ENCODE measurements around the gene MIPEP.

MIPEP gene

GRCh38 chr13:23849670-23850069 lies 39.5 kb downstream of the MIPEP start:
- no peak for DNase-seq

- DNase-seq = no peak
These were observed 40.5 kb downstream of the MIPEP start for GRCh38 chr13:23848646-23849141.

GRCh38 chr13:23848019-23848418 lies 41.2 kb downstream of the MIPEP start:
- no peak for DNase-seq

- DNase-seq = no peak
These were observed 41.7 kb downstream of the MIPEP start for GRCh38 chr13:23847497-23847896.

GRCh38 chr13:23845105-23845725 lies 44.0 kb downstream of the MIPEP start:
- no peak for DNase-seq

- DNase-seq = no peak
These were observed 45.1 kb downstream of the MIPEP start for GRCh38 chr13:23844132-23844531.

- no peak for DNase-seq
These were observed 45.8 kb downstream of the MIPEP start for GRCh38 chr13:23843436-23843835.

GRCh38 chr13:23842406-23842805 lies 46.8 kb downstream of the MIPEP start:
- no peak for DNase-seq

- no peak for DNase-seq
These were observed 55.2 kb downstream of the MIPEP start for GRCh38 chr13:23833733-23834611.

- DNase-seq = no peak
These were observed 60.3 kb downstream of the MIPEP start for GRCh38 chr13:23828866-23829265.

- no peak for DNase-seq
These were observed 61.1 kb downstream of the MIPEP start for GRCh38 chr13:23828086-23828485.

GRCh38 chr13:23825179-23825578 lies 64.0 kb downstream of the MIPEP start:
- no peak for DNase-seq

- DNase-seq = no peak
These were observed 64.8 kb downstream of the MIPEP start for GRCh38 chr13:23824371-23824770.

- DNase-seq = no peak
These were observed 66.9 kb downstream of the MIPEP start for GRCh38 chr13:23822252-23822824.

- DNase-seq = no peak
These were observed 68.7 kb downstream of the MIPEP start for GRCh38 chr13:23820530-23820929.

GRCh38 chr13:23817830-23818229 lies 71.4 kb downstream of the MIPEP start:
- DNase-seq = no peak

- no peak for DNase-seq
These were observed 72.1 kb downstream of the MIPEP start for GRCh38 chr13:23817136-23817535.

GRCh38 chr13:23813635-23814034 lies 75.6 kb downstream of the MIPEP start:
- DNase-seq = no peak

GRCh38 chr13:23811366-23812062 lies 77.7 kb downstream of the MIPEP start:
- DNase-seq = no peak

- DNase-seq = no peak
These were observed 78.4 kb downstream of the MIPEP start for GRCh38 chr13:23810685-23811240.

GRCh38 chr13:23808803-23809202 lies 80.4 kb downstream of the MIPEP start:
- no peak for DNase-seq

GRCh38 chr13:23806874-23807526 lies 82.2 kb downstream of the MIPEP start:
- no peak for DNase-seq
